Renal cortical epithelial cell (primary cell): ENCODE data around the gene RNF32. TPM values are rescaled to one million over a fixed set of nuclear protein-coding genes. Genes with fewer than 3 reads are reported as not detected.
"Not testable (repeated sequence)": the region's sequence is repeated elsewhere in the genome, so short reads cannot be mapped to it uniquely, and the experiment has no call there.

Source experiments
- DNase-seq: peaks from one replicate; pipeline ENCODE4 v3.0.0-alpha.2; 2011; ENCODE audit warnings: low read depth
- total RNA-seq: library from RNA; depleted of rRNA; stranded (reverse); fragments of >200 nt; gene quantifications from 2 replicates; pipeline ENCODE4 v1.2.3, GENCODE V29; 2014

The RNF32 gene
- total RNA-seq, 1 donor from 2014 or later, result 1.3 TPM

DNA sequence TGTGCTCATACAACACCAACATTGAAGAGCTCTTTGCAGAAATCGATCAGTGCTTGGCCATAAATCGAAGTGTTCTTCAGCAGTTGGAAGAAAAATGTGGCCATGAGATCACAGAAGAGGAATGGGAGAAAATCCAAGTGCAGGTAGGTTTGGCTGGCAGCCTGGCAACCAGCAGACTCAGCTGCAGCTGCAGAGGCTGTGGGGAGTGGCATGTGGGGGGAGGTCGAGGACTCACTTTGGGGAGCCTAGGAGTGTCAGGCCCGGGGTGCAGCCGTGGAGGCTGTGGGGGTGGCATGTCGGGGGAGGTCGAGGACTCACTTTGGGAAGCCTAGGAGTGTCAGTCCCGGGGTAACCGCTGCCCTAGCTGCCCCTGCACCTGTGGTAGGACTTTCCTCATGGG, 35.1 kb downstream of the RNF32 start:
- no peak for DNase-seq

DNA sequence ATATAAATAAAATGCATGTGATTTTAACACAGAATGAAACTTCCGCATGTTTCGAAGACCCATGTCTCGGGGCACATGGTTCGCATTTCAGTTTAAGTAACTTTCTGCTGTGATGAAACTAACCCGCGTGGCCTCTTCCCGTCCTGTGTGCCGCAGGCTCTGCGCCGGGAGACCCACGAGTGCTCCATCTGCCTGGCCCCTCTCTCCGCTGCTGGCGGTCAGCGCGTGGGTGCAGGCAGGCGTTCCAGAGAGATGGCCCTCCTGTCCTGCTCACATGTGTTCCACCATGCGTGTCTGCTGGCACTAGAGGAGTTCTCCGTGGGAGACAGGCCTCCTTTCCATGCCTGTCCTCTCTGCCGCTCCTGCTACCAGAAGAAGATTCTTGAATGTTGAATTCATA, 35.7 kb downstream of the RNF32 start:
- no peak for DNase-seq

- no peak for DNase-seq
Observed at GRCh38 chr7:156677374-156678054, 36.9 kb downstream of the RNF32 start.

- DNase-seq, result peak; percentile 15
Observed at GRCh38 chr7:156680281-156680680, 39.7 kb downstream of the RNF32 start.

DNA sequence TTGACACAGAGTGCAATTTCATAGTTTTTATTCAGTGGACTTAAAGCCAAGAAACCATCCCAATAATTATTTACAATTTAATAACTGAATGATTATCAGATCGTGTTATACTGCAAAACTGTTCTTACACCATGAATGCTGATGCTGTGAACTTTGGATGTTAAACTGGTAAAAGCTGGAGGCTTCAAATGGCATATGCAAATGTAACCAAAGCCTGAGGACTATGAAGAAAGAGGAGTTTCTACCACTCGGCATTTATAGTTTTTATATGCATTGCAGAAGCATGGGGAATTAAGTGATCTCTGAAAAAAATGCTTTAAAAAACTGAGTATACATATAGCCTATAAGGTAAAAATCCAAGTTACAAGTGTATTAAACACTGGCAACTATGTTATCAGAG, 42.4 kb downstream of the RNF32 start:
- no peak for DNase-seq

DNA sequence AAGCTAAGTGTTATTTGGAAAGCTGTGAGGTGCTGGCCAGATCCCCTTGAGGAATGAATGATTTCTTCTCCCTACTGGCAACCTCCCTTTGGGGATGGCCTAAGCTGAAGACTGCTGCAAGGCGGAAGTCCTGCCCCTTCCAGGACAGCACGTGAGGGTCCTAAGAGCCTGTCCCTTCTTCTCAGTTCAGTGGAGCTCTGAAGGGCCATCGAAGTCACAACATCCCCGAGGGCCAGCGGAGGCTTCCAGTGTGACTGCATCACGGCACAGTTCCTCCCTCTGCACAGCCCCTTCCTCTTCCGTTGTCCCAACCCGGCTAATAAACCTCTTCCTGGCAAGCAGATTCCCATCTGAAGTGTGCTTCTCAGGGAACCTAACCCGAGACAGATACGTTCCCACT, 43.7 kb downstream of the RNF32 start:
- DNase-seq, result no peak

GRCh38 chr7:156684661-156685060, 44.1 kb downstream of the RNF32 start:
- peak; percentile 36 for DNase-seq

- no peak for DNase-seq
Observed at GRCh38 chr7:156691764-156692163, 51.2 kb downstream of the RNF32 start.

DNA sequence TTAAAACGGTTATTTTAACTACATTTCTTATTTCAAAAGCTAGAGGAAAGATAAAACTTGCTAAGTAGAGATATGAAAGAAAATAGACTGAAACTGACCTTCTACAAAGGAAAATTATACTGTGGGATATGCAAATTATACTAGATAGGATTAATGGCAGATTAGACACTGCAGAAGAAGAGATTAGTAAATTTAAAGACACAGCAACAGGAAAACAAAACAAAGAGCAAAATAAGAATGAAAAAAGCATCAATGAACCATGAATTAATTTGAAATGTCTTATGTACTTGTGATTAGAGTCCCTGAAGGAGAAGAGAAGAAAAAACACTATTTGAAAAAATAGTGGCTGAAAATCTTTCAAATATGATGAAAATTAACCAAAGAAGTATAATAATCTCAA, 52.3 kb downstream of the RNF32 start:
- no peak for DNase-seq

GRCh38 chr7:156693627-156694026, 53.1 kb downstream of the RNF32 start:
- DNase-seq, result no peak

DNA sequence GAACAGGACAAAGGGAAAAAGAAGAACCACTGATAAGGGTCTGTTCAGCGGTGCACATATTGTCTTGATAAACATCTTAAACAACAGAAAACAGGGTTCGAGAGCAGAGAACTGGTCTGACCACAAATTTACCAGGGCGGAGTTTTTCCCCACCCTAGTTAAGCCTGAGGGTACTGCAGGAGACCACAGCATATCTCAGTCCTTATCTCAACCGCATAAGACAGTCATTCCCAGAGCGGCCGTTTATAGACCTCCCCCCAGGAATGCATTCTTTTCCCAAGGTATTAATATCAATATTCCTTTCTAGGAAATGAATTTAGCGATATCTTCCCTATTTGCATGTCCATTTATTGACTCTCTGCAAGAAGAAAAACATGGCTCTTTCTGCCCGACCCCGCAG, 56.7 kb downstream of the RNF32 start:
- not testable (repeated sequence) for DNase-seq

GRCh38 chr7:156698512-156698911, 57.9 kb downstream of the RNF32 start:
- DNase-seq, result not testable (repeated sequence)

DNA sequence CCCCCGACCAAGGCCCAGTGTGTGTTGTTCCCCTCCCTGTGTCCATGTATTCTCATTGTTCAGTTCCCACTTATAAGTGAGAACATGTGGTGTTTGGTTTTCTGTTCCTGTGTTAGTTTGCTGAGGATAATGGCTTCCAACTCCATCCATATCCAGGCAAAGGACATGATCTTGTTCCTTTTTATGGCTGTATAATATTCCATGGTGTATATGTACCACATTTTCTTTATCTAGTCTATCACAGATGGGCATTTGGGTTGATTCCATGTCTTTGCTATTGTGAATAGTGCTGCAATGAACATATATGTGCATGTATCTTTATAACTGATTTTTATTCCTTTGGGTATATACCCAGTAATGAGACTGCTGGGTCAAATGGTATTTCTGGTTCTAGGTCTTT, 61.2 kb downstream of the RNF32 start:
- not testable (repeated sequence) for DNase-seq

DNA sequence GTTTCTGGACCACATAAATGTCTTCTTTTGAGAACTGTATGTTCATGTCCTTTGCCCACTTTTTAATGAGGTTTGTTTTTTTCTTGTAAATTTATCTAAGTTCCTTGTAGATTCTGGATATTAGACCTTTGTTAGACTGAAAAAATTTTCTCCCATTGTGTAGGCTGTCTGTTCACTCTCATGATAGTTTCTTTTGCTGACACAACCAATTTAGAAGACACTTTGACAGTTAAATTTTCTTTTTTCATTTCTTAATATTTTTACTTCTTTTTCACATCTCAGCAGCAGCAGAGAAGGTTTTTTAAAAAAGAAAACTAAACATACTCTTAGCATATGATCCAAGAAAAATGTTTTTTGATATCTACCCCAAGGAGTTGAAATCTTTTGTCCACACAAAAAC, 61.8 kb downstream of the RNF32 start:
- no peak for DNase-seq

- DNase-seq, result no peak
Observed at GRCh38 chr7:156703209-156703608, 62.6 kb downstream of the RNF32 start.

GRCh38 chr7:156703773-156704482, 63.4 kb downstream of the RNF32 start:
- no peak for DNase-seq

DNA sequence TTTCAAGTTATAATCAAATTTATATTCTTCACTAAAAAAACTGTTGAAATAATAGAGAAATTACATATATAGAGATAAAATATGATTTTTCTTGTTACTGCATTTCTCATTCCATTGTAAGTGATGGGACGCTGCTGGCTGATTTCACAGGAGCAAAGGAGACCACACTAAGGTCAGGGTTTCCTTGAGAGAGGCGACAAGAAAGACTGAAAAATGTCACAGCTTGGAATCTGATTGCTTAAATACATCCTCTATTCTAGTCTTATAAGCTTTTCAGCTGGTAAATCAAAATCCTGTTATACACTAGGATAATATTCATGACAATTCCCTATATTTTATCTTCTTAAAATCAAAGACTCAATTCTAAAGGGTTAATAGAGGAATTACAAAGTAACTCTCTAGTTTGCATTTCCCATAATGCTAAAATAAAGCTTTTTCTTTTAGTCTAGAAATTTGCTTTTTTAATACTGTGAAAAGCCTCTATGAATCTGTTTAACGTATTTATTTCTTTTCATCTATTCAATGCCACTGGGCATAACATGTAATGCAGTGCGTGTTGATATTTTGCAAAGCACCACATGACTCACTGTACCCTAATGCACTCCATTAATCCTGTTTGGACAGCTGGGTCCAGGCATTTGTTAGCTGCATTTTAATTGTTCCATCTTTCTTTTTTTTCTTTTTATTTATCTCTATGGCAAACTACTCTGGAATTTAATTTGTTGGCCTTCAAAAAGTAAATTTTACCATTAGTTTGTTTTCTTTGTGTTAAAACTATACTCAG, 81.7 kb downstream of the RNF32 start:
- DNase-seq, result peak; percentile 23

DNA sequence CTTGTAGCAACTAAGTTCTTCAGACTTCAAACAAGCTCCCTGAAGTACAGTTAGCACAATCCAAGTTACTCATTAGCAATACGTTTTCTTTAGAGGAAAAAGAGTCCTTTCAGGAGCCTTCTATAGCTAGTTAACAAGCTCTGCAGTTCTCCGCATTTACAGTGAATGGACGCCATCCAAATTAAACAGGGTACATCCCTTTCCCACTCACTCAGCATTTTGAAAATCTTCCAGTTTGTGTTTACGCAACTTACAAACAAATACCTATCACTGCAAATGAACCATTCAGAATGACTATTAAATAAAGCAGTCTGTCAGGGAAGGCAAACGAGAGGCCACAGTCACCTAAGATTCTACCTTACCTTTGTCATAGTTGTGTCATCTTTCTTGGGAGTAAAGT, 84.5 kb downstream of the RNF32 start:
- peak; percentile 11 for DNase-seq

DNA sequence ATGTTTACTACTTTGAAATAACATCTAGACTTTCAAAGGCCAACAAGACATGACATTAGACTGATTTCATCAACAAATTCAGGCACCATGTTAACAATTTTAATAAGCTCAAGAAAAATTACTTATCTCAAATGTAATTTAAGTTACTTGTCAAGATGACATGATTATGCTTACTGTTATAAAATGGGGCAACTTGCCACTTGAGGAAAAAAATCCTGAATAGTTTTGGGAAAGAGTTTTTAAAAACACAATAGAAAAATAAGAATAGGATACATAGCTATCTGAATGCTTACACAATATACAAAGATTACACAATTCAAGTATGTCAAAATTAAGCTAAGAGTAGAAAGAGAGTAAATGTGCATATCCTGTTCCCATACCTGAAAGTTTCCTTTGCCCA, 85.4 kb downstream of the RNF32 start:
- no peak for DNase-seq
